Measurements from ENCODE around the gene GTF3C1.

DNA sequence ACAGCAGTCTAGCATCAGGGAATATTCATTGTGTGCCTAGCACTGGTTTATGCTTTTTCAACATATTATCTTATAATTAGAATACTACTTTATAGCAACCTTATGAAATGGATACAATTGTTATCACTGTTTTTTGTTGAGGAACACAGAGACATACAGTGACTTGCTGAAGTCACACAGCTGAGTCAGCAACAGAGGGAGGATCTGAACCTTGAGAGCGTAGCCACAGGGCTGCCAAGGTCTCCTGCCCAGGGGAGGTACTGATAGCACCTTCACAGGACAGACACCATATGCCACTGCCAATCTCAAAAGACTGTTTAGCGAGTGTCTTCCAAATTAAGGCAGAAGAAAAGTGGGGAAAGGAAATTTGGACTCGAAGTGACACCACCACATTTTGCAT, 63.0 kb downstream of the GTF3C1 start:
- TF ChIP-seq, protein P1, sequence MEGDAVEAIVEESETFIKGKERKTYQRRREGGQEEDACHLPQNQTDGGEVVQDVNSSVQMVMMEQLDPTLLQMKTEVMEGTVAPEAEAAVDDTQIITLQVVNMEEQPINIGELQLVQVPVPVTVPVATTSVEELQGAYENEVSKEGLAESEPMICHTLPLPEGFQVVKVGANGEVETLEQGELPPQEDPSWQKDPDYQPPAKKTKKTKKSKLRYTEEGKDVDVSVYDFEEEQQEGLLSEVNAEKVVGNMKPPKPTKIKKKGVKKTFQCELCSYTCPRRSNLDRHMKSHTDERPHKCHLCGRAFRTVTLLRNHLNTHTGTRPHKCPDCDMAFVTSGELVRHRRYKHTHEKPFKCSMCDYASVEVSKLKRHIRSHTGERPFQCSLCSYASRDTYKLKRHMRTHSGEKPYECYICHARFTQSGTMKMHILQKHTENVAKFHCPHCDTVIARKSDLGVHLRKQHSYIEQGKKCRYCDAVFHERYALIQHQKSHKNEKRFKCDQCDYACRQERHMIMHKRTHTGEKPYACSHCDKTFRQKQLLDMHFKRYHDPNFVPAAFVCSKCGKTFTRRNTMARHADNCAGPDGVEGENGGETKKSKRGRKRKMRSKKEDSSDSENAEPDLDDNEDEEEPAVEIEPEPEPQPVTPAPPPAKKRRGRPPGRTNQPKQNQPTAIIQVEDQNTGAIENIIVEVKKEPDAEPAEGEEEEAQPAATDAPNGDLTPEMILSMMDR (IDR thresholded peaks at IDR 0.05): no peak
- no peak for TF ChIP-seq POLR2A (IDR thresholded peaks at IDR 0.05)
